ENCODE data around the gene TMLHE.
"Not testable (repeated sequence)": the region's sequence is repeated elsewhere in the genome, so short reads cannot be mapped to it uniquely, and the experiment has no call there.

GRCh38 chrX:155466269-155466938 lies 146.3 kb downstream of the TMLHE start:
- TF ChIP-seq CTCF, POLR2A (IDR thresholded peaks at IDR 0.05): not testable (repeated sequence)
